Prostate gland (tissue), 2 donors: ENCODE results near the gene PIGU. TPM values are rescaled to one million over a fixed set of nuclear protein-coding genes. Genes with fewer than 3 reads are reported as not detected.

Experiments
- DNase-seq: peaks from one replicate; pipeline ENCODE4 v3.0.0-alpha.2; 2019; ENCODE audit warnings: low spot score
- H3K27ac ChIP-seq, 2 donors: fragments of 200-600 bp; sonication (generic); 2 replicates each; pipeline ENCODE4 v1.5.1; 2017 to 2019
- H3K27me3 ChIP-seq: fragments of 200-600 bp; sonication (generic); replicated peaks from 2 replicates; pipeline ENCODE4 v1.5.1; 2019; ENCODE audit not compliant: insufficient read depth
- H3K36me3 ChIP-seq, 2 donors: fragments of 200-600 bp; sonication (generic); 1 replicate in 1 of 2; 2 replicates in 1 of 2; pipeline versions ENCODE4 v1.5.1 to v1.8.1; 2017 to 2019
- H3K4me1 ChIP-seq: fragments of 200-600 bp; sonication (generic); replicated peaks from 2 replicates; pipeline ENCODE4 v1.5.1; 2019
- H3K4me3 ChIP-seq, 2 donors: fragments of 200-600 bp; sonication (generic); 2 replicates each; pipeline ENCODE4 v1.5.1; 2017 to 2019
- H3K9me3 ChIP-seq: fragments of 200-600 bp; sonication (generic); 2 replicates; pipeline ENCODE4 v1.5.1; 2017
- POLR2A ChIP-seq: fragments of 450-650 bp; IDR thresholded peaks from one replicate; pipeline ENCODE4 v1.6.1; 2016; ENCODE audit warnings: antibody characterized with exemption, mild to moderate bottlenecking
- POLR2AphosphoS5 ChIP-seq: sonication (generic); formaldehyde crosslinking; IDR thresholded peaks from one replicate; pipeline ENCODE4 v1.6.1; 2017; ENCODE audit warnings: antibody characterized with exemption
- WGBS: methylation state at CpG from one replicate; pipeline ENCODE4 v1.1.5; 2018; 5-methylcytosine and 5-hydroxymethylcytosine counted together
- intact Hi-C: fragments of 100-400 bp; cut with DNase I; formaldehyde crosslinking; loops from one replicate; pipeline ENCODE4 v1.14.2; 2022
- total RNA-seq, 2 donors: library from RNA; depleted of rRNA; stranded (reverse); fragments of >200 nt; gene quantifications; one replicate each; pipeline ENCODE4 v1.1.0, GENCODE V29; 2016
- TF ChIP-seq, protein P1 (sequence below), 4 experiments: fragments of 200-600 bp in 2 of 4; fragments of 450-650 bp in 2 of 4; sonication (generic) in 2 of 4; IDR thresholded peaks; 1 replicate in 3 of 4; 2 replicates in 1 of 4; pipeline ENCODE4 v1.5.1; 2016 to 2019; ENCODE audit warnings: antibody characterized with exemption in 4 of 4, mild to moderate bottlenecking in 2 of 4, moderate library complexity in 2 of 4

PIGU gene
- total RNA-seq, 2 donors from 2014 or later: 18.2 to 26.4 TPM

DNA sequence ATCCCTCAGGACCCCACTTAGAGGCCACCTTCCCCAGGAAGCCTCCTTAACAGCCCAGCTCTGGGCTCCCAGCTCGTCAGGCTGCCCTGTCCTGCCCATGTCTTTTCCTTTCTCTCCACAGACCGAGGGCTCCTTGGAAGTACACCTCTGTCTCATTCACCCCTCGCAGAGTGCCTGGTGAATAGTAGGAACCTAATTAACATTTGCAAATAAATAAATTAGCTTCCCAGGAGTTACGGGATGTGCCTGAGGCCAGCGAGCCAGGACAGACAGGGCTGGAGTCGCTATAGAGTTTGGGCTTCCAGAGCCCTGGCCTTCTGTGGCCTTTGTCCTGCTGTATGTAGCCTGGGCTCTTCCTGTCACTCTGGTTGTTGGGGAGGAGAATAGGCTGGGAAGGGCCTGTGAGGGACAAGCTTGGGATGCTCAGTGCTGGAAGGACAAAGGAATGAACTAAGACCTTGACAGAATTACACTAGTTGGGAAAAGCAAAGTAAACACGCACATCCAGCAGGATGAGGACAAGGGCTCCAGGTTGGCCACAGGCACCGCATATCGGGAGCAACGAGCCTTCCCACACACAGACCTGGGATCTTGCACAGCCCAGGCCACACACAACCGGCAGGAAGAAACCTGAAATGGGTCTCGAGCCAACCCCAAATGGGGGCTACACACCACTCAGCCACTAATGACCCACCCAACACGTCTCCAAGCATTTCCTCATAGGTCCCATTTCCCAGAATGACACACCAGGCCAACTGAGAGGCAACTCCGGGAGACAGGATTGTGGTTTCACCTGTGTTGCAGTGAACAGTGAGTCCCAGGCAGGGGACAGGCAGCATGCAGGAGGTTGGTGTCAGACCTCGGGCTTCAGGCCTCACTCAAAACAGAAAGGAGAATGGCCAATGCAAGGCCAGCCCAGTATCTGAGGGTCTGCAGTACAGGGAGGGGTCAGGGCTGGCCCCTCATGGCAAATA is 108.7 kb downstream of the PIGU start:
- WGBS: 88% methylated on average over 15 of the region's 15 CpGs
- Histone ChIP-seq H3K27ac (no peak overlapping the region), H3K4me3 (no peak overlapping the region), H3K27me3 (no peaks in the 10 kb centered on the region), H3K4me1 (no peaks in the 10 kb centered on the region), H3K9me3 (no peaks in the 10 kb centered on the region), H3K36me3 (no peaks in the 10 kb centered on the region)
- intact Hi-C loops: no loop called here
- TF ChIP-seq, protein P1, sequence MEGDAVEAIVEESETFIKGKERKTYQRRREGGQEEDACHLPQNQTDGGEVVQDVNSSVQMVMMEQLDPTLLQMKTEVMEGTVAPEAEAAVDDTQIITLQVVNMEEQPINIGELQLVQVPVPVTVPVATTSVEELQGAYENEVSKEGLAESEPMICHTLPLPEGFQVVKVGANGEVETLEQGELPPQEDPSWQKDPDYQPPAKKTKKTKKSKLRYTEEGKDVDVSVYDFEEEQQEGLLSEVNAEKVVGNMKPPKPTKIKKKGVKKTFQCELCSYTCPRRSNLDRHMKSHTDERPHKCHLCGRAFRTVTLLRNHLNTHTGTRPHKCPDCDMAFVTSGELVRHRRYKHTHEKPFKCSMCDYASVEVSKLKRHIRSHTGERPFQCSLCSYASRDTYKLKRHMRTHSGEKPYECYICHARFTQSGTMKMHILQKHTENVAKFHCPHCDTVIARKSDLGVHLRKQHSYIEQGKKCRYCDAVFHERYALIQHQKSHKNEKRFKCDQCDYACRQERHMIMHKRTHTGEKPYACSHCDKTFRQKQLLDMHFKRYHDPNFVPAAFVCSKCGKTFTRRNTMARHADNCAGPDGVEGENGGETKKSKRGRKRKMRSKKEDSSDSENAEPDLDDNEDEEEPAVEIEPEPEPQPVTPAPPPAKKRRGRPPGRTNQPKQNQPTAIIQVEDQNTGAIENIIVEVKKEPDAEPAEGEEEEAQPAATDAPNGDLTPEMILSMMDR (IDR thresholded peaks at IDR 0.05): no peak
- TF ChIP-seq POLR2A (no peak), POLR2AphosphoS5 (no peak)
- no peak for DNase-seq

DNA sequence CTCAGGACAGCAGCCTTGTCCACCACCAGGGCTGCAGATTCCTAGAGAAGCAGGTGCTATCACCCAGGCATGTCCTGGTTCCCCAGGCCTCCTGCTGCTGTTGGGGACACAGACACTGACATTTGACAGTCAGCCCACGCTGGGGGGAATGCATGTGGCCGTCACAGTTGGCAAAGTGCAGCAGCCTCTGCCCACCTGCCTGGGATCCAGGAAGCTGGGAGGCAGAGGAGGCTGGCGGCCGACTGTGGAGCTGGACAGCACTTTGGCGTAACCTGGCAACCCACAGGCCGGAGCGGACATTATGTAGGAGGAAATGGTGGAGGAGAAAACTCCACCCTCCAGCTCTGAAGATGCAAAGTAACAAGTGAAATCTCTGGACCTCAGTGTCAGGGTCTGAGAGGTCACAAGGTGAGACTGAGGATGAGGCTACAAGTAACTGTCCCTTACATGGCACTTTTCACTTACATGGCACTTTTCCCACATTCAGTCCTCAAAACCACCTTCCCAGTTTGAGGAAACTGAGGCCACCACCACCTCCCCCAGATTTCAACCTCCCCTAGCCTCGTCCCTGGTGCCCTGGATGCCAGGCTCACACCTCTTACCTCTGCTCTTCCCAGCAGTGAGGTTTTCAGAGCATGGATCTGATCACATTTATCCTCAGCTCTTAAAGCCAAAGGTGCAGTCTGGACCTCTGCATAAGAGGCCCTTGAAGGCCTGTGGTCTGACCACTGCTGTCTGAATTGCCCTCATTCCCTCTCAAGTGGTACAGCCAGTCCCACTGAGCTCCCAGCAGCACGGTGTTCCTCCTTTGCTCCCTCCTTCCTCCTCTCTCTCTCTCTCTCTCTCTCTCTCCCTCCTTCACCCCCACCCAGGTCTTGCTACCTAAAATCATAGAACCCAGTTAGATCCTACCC is 109.7 kb downstream of the PIGU start:
- H3K4me3 ChIP-seq: no peak overlapping the region
- no peaks in the 10 kb centered on the region for H3K36me3 ChIP-seq
- no peaks in the 10 kb centered on the region for H3K4me1 ChIP-seq
- H3K27me3 ChIP-seq: no peaks in the 10 kb centered on the region
- intact Hi-C loops: no loop called here
- 81% methylated on average over 9 of the region's 9 CpGs for WGBS
- DNase-seq: no peak
- H3K9me3 ChIP-seq: no peaks in the 10 kb centered on the region
- TF ChIP-seq POLR2A (no peak), POLR2AphosphoS5 (no peak)
- TF ChIP-seq, protein P1 (IDR thresholded peaks at IDR 0.05): no peak
- no peak overlapping the region for H3K27ac ChIP-seq

DNA sequence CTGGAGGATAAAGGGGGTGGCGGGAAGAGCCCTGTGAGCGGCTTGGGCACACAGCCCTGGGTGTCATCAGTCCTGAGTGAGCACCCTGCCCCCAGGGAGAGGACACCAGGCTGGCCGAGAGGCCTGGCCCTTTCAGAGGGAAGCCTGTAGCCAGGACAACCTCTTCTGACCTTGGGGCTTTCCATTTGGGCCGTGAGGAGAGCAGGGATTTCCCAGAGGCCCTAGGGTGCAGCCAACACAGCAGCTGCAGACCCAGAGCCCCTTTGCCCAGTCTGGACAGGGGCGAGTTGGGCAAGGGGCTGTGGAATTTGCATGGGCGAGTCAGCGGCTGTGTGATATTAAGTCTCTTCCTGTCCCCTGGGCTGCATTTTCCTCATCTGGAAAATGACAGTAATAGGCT is 112.1 kb downstream of the PIGU start:
- Histone ChIP-seq H3K4me1 (no peaks in the 10 kb centered on the region), H3K4me3 (no peak overlapping the region), H3K27ac (no peak overlapping the region), H3K27me3 (no peaks in the 10 kb centered on the region), H3K9me3 (no peaks in the 10 kb centered on the region), H3K36me3 (no peaks in the 10 kb centered on the region)
- no peak for DNase-seq
- TF ChIP-seq POLR2A (no peak), POLR2AphosphoS5 (no peak)
- TF ChIP-seq, protein P1 (IDR thresholded peaks at IDR 0.05): no peak
- intact Hi-C loops: no loop called here
- WGBS: 77% methylated on average over 7 of the region's 7 CpGs

DNA sequence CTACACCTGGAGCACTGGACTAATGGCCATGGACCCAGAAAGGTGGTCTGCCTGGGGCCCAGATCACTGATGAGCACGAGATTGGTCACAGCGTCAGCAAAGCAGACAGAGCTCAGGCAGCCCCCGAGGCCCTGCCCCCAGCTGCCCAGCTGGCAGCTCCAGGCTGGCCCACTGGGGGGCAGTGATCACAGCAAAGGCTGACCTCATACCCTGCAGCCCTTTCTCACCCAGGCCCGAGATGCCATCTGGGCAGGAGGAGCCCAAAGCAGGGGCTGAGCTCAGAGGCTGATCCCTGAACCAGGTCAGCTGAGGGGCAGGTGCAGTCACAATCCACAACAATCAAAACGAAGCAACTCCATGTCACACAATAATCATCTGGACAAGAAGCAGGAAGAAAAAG is 114.3 kb downstream of the PIGU start:
- Histone ChIP-seq H3K4me1 (no peaks in the 10 kb centered on the region), H3K36me3 (no peaks in the 10 kb centered on the region), H3K9me3 (no peaks in the 10 kb centered on the region), H3K27me3 (no peaks in the 10 kb centered on the region), H3K4me3 (no peak overlapping the region), H3K27ac (no peak overlapping the region)
- 65% methylated on average over 5 of the region's 5 CpGs for WGBS
- DNase-seq: no peak
- intact Hi-C loops: no loop called here
- no peak for TF ChIP-seq POLR2A
- TF ChIP-seq, protein P1 (IDR thresholded peaks at IDR 0.05): peak in 1 of 4 experiments; percentile 7
